Neutrophil (primary cell): ENCODE results near the gene CAMTA1.

Source experiments
- H3K27ac ChIP-seq: fragments of 200-600 bp; sonication (generic); 2 replicates; pipeline ENCODE4 v1.5.1; 2016; ENCODE audit warnings: mild to moderate bottlenecking, moderate library complexity
- H3K27me3 ChIP-seq: fragments of 200-600 bp; sonication (generic); 2 replicates; pipeline ENCODE4 v1.6.0; 2016; ENCODE audit warnings: mild to moderate bottlenecking
- H3K36me3 ChIP-seq: fragments of 200-600 bp; sonication (generic); 2 replicates; pipeline ENCODE4 v1.5.1; 2017
- H3K4me1 ChIP-seq, 2 experiments: fragments of 200-600 bp in 1 of 2; sonication (generic) in 1 of 2; 1 replicate in 1 of 2; 2 replicates in 1 of 2; pipeline versions ENCODE4 v1.5.1 to v1.6.1; 2013 to 2016; ENCODE audit warnings: low read depth in 1 of 2, low read length in 1 of 2, mild to moderate bottlenecking in 1 of 2, moderate library complexity in 1 of 2; ENCODE audit not compliant: control insufficient read depth in 1 of 2, insufficient read depth in 1 of 2
- H3K4me3 ChIP-seq, 2 experiments: fragments of 200-600 bp in 1 of 2; sonication (generic) in 1 of 2; 1 replicate in 1 of 2; 2 replicates in 1 of 2; pipeline ENCODE4 v1.5.1; 2013 to 2016; ENCODE audit warnings: low read depth in 1 of 2, low read length in 1 of 2, mild to moderate bottlenecking in 1 of 2, moderate library complexity in 1 of 2
- H3K9me3 ChIP-seq: fragments of 200-600 bp; sonication (generic); 2 replicates; pipeline ENCODE4 v1.5.1; 2016
- TF ChIP-seq, protein P1 (sequence below): fragments of 200-600 bp; sonication (generic); IDR thresholded peaks from 2 replicates; pipeline ENCODE4 v1.5.1; 2016; ENCODE audit warnings: antibody characterized with exemption

The CAMTA1 gene

DNA sequence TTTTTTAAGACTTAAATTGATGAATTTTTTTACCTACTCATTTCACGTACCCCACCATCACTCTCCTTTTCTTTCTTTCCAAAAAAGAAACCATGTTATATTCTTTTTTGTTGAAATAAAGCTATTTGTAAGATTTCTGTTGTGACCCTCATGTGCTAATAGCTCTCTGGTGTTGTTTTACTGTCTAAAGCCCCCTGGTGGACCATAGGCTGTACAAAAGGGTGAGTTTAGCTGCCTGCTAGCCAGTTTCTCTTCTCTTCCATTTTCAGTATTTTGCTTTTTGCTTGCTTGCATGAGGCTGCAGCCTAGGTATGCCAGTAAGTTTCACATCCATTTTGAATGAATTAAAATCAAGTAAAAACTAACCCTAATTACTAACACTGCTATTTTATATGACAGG lies 970.2 kb downstream of the CAMTA1 start:
- Histone ChIP-seq H3K9me3 (no peaks in the 10 kb centered on the region), H3K36me3 (no peaks in the 10 kb centered on the region), H3K27ac (no peak overlapping the region), H3K27me3 (no peaks in the 10 kb centered on the region), H3K4me3 (no peak overlapping the region), H3K4me1 (peaks cover 20% of the 10 kb centered on the region in 2 experiments)
- TF ChIP-seq, protein P1, sequence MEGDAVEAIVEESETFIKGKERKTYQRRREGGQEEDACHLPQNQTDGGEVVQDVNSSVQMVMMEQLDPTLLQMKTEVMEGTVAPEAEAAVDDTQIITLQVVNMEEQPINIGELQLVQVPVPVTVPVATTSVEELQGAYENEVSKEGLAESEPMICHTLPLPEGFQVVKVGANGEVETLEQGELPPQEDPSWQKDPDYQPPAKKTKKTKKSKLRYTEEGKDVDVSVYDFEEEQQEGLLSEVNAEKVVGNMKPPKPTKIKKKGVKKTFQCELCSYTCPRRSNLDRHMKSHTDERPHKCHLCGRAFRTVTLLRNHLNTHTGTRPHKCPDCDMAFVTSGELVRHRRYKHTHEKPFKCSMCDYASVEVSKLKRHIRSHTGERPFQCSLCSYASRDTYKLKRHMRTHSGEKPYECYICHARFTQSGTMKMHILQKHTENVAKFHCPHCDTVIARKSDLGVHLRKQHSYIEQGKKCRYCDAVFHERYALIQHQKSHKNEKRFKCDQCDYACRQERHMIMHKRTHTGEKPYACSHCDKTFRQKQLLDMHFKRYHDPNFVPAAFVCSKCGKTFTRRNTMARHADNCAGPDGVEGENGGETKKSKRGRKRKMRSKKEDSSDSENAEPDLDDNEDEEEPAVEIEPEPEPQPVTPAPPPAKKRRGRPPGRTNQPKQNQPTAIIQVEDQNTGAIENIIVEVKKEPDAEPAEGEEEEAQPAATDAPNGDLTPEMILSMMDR: no peak

DNA sequence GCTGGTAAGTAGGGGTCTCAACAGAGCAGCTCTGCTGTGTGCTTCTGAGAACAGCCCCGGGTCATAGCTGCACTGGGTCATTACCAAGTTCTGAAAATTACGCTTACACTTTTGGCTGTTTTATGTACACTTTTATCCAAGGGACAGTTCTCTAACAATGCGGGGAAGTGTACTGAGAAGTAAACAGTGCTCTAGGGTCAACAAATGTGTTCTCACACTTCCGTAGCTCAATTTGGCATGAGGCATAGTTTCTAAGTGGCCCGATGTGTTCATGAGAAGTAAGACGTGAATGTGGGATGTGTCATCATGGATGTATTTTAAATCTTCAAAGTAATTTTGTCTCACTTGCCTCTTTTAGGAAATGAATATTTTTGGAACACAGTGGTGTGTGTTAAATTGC lies 975.0 kb downstream of the CAMTA1 start:
- Histone ChIP-seq H3K27me3 (no peaks in the 10 kb centered on the region), H3K36me3 (no peaks in the 10 kb centered on the region), H3K4me3 (no peak overlapping the region), H3K27ac (no peak overlapping the region), H3K4me1 (no peaks in the 10 kb centered on the region), H3K9me3 (no peaks in the 10 kb centered on the region)
- TF ChIP-seq, protein P1: no peak

DNA sequence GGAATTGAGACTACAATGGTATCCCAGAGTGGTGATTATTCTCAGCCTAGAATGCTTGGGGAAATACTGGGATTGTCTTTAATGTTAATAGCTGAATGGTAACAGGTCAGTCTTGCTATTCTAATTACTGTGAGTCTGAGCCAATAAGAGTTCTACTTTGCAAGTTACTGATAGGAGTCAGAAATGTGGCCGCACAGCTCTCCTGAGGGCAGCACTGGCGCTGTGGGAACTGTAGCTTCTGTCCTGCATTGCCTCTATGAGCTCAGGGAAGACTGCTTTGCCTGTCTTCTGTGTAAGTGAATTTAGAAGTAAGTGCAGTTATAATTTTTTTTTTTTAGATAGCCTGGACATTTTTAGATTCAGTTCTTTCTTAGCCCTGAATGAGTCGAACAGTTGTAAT lies 975.8 kb downstream of the CAMTA1 start:
- Histone ChIP-seq H3K27ac (no peak overlapping the region), H3K27me3 (no peaks in the 10 kb centered on the region), H3K4me3 (no peak overlapping the region), H3K4me1 (no peaks in the 10 kb centered on the region), H3K9me3 (no peaks in the 10 kb centered on the region), H3K36me3 (no peaks in the 10 kb centered on the region)
- TF ChIP-seq, protein P1: no peak

DNA sequence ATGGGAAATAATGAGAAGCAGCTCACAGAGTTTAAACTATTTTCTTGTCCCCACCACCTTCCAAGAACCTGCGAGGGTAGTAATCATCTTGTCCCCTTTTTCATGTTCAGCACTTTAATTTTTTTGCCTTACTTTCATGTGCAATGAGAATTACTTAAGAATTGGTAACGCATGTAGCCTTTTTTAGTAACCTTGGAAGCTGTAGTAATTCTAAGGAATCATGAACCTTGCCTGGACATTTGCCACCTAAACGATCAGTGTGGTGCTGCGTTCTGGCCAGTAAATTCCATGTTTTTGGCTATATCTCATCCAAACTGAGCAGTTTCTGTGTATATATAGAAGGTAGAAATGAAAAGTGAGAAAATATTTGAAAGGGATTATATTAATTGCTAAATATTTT lies 981.9 kb downstream of the CAMTA1 start:
- Histone ChIP-seq H3K4me1 (peaks cover 12 to 15% of the 10 kb centered on the region in 2 experiments), H3K27me3 (peaks cover 6% of the 10 kb centered on the region), H3K4me3 (no peak overlapping the region), H3K27ac (no peak overlapping the region), H3K9me3 (no peaks in the 10 kb centered on the region), H3K36me3 (no peaks in the 10 kb centered on the region)
- TF ChIP-seq, protein P1: no peak

DNA sequence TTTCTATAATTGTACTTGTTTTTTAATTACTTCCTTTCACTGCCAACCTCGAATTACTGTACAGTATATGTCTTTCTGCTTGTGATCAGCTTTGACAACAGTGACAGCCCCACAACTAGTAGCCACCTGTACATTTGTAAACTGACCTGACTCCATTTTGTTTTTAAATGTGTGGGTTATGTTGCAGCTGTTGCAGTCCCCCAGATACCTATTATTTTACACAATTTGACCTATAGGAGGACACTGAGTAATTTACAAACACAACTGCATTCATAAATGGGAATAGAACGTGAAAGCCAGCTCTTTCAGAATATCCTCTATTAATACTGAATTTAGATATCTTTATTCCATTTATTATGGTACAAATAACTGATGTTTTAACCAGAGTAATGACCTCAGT lies 983.3 kb downstream of the CAMTA1 start:
- Histone ChIP-seq H3K4me3 (no peak overlapping the region), H3K4me1 (peaks cover 26 to 29% of the 10 kb centered on the region in 2 experiments), H3K27me3 (peaks cover 6% of the 10 kb centered on the region), H3K27ac (no peak overlapping the region), H3K9me3 (no peaks in the 10 kb centered on the region), H3K36me3 (peaks cover 6% of the 10 kb centered on the region)
- TF ChIP-seq, protein P1: no peak
